HEK293 (cell line): ENCODE results near the gene PPIL6.

Experiments used
- CTCF ChIP-seq: fragments of 450-650 bp; formaldehyde crosslinking; IDR thresholded peaks from 2 replicates; pipeline ENCODE4 v1.5.1; 2016; ENCODE audit warnings: missing biosample characterization, missing genetic modification characterization
- OSR2 ChIP-seq: fragments of 450-650 bp; formaldehyde crosslinking; IDR thresholded peaks from 2 replicates; pipeline ENCODE4 v1.5.1; 2016; ENCODE audit warnings: missing biosample characterization, missing genetic modification characterization
- ZFP37 ChIP-seq: fragments of 450-650 bp; formaldehyde crosslinking; IDR thresholded peaks from 2 replicates; pipeline ENCODE4 v1.5.1; 2016; ENCODE audit warnings: missing biosample characterization, missing genetic modification characterization
- ZNF202 ChIP-seq: fragments of 450-650 bp; formaldehyde crosslinking; IDR thresholded peaks from 2 replicates; pipeline ENCODE4 v1.5.1; 2016; ENCODE audit warnings: missing biosample characterization, missing genetic modification characterization, borderline replicate concordance
- ZNF23 ChIP-seq: fragments of 450-650 bp; formaldehyde crosslinking; IDR thresholded peaks from 2 replicates; pipeline ENCODE4 v1.5.1; 2016; ENCODE audit warnings: missing biosample characterization, missing genetic modification characterization, borderline replicate concordance
- ZNF354C ChIP-seq: fragments of 450-650 bp; formaldehyde crosslinking; IDR thresholded peaks from 2 replicates; pipeline ENCODE4 v1.5.1; 2016; ENCODE audit warnings: missing biosample characterization, missing genetic modification characterization, low read depth, borderline replicate concordance
- ZNF391 ChIP-seq: fragments of 450-650 bp; formaldehyde crosslinking; IDR thresholded peaks from 2 replicates; pipeline ENCODE4 v1.5.1; 2016; ENCODE audit warnings: low read depth, missing biosample characterization, missing genetic modification characterization, borderline replicate concordance
- ZNF398 ChIP-seq: fragments of 450-650 bp; formaldehyde crosslinking; IDR thresholded peaks from 2 replicates; pipeline ENCODE4 v1.5.1; 2017; ENCODE audit warnings: missing biosample characterization, missing genetic modification characterization
- ZNF449 ChIP-seq: fragments of 450-650 bp; formaldehyde crosslinking; IDR thresholded peaks from 2 replicates; pipeline ENCODE4 v1.5.1; 2017; ENCODE audit warnings: missing biosample characterization, mild to moderate bottlenecking, missing genetic modification characterization, moderate library complexity
- ZSCAN30 ChIP-seq: fragments of 450-650 bp; IDR thresholded peaks from 2 replicates; pipeline ENCODE4 v1.5.1; 2018; ENCODE audit warnings: missing biosample characterization, mild to moderate bottlenecking, missing genetic modification characterization, moderate library complexity

- no peak for TF ChIP-seq ZNF391
- TF ChIP-seq CTCF (tag by site-specific recombination): no peak
- TF ChIP-seq ZNF202: no peak
- TF ChIP-seq ZNF23: no peak
- no peak for TF ChIP-seq ZNF449 (tag by site-specific recombination)
- TF ChIP-seq OSR2 (tag by site-specific recombination): no peak
- TF ChIP-seq ZNF398 (tag by site-specific recombination): no peak
- no peak for TF ChIP-seq ZSCAN30
- no peak for TF ChIP-seq ZFP37 (tag by site-specific recombination)
- no peak for TF ChIP-seq ZNF354C (tag by site-specific recombination)
Measured at GRCh38 chr6:109424946-109425345, 15.5 kb downstream of the PPIL6 start.
